ENCODE data around the gene RIC8A. TPM values are rescaled to one million over a fixed set of nuclear protein-coding genes. Genes with fewer than 3 reads are reported as not detected.

RIC8A gene
- total RNA-seq, 1 donor from 2014 or later, result 91.8 TPM

DNA sequence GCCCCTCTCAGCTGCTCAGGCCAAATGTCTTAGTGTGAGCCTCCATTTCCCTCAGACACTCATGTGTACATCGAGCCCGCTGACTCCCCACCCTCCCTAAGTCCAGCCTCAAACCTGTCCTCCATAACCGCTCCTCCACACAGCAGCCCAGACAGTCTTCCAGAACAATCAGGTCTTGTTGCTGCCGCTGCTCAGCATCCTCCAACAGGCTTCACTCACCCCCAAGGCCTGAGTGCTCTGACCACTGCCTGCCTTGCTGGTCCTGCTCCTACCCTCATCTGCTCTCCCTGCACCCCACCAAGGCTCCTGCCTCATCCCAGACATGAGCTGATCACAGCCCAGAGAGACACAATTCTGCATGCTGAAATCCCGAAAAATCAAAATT lies 46.4 kb downstream of the RIC8A start:
- H3K4me1 ChIP-seq, result no peaks in the 10 kb centered on the region
- peaks cover 45% of the 10 kb centered on the region for H3K36me3 ChIP-seq
- TF ChIP-seq, protein P1, sequence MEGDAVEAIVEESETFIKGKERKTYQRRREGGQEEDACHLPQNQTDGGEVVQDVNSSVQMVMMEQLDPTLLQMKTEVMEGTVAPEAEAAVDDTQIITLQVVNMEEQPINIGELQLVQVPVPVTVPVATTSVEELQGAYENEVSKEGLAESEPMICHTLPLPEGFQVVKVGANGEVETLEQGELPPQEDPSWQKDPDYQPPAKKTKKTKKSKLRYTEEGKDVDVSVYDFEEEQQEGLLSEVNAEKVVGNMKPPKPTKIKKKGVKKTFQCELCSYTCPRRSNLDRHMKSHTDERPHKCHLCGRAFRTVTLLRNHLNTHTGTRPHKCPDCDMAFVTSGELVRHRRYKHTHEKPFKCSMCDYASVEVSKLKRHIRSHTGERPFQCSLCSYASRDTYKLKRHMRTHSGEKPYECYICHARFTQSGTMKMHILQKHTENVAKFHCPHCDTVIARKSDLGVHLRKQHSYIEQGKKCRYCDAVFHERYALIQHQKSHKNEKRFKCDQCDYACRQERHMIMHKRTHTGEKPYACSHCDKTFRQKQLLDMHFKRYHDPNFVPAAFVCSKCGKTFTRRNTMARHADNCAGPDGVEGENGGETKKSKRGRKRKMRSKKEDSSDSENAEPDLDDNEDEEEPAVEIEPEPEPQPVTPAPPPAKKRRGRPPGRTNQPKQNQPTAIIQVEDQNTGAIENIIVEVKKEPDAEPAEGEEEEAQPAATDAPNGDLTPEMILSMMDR (IDR thresholded peaks at IDR 0.05), result no peak
- ATAC-seq (no peak), DNase-seq (no peak)
- no peaks in the 10 kb centered on the region for H3K9me3 ChIP-seq
- no peaks in the 10 kb centered on the region for H3K27me3 ChIP-seq
- no peak overlapping the region for H3K27ac ChIP-seq
- H3K4me3 ChIP-seq, result no peak overlapping the region
- intact Hi-C loops (cut with DNase I), result no loop called here

DNA sequence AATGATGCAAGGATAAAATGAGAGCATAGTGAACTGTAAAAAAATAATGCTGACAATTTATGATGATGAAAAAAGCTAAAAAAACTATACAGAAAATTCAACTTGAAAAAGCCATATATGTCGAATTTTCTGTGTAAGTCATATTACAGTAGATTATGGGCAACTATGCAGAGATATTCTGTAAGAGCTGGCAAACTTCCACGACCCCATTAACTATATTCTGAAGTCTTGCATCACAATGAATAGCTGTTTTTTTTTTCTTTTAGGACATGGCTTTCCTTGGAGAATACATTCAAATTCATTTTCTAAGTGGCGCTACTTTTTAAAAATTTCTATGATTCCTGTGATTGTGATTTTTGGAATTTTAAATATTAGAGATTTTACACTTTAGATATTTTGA lies 47.7 kb downstream of the RIC8A start:
- no peak for ATAC-seq
- Histone ChIP-seq H3K4me3 (no peak overlapping the region), H3K27ac (no peak overlapping the region), H3K27me3 (no peaks in the 10 kb centered on the region), H3K36me3 (peaks cover 34% of the 10 kb centered on the region), H3K4me1 (no peaks in the 10 kb centered on the region), H3K9me3 (no peaks in the 10 kb centered on the region)
- no peak for DNase-seq
- intact Hi-C loops (cut with DNase I), result no loop called here
- TF ChIP-seq, protein P1 (IDR thresholded peaks at IDR 0.05), result no peak

DNA sequence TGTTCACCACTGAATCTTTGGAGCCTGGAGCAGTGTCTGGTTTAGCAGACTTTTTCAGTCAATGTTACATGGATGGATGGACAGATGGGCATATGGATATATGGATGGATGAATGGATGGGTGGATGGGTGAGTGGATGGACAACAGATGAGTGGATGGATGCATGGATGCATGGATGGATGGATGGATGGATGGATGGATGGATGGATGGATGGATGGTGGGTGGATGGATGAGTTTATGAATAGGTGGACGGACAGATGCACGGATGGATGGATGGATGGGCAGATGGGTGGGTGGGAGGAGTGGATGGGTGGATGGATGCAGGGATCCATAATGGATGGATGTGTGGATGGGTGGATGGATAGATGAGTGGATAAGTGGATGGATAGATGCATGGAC lies 48.3 kb downstream of the RIC8A start:
- Histone ChIP-seq H3K4me3 (no peak overlapping the region), H3K36me3 (peaks cover 28% of the 10 kb centered on the region), H3K27ac (no peak overlapping the region), H3K4me1 (no peaks in the 10 kb centered on the region), H3K9me3 (no peaks in the 10 kb centered on the region), H3K27me3 (no peaks in the 10 kb centered on the region)
- TF ChIP-seq, protein P1 (IDR thresholded peaks at IDR 0.05), result no peak
- ATAC-seq (no peak), DNase-seq (no peak)
- intact Hi-C loops (cut with DNase I), result no loop called here

DNA sequence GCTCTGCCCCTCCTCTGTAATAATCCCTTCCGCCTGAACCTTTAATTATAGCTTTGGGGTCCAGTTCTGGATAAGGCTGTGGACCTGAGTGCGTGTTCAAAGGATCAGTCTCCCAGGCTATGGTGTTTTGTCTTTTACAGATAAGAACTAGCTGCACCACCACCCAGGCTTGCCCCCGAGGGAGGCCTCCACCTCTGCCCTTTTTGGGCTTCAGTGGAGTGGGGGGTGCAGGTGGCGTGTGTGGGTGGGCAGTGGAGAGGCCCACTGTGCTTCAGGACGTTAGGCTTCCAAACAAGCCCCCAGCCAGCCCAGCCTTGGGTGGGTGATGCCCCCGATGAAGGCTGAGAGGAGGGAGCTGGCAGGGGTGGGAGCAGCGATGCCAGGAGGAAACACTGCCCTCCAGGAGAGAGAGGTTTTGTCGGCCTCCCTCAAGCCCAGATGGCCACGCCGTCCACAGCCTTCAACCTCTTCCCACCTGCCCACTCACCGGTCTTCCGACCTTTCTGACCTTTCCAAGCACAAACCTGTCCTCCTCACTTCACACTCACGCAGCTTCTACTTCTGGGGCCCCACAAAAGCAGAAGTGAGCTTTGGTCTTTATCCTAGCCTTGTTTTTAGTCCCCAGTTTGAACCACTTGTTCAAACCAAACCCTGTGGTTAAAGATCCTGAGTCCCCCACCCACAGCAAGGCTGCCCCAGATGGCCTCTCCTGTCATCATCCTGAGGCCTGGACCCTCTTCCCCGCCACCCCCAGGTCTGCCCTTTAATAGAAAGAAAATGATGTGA lies 49.6 kb downstream of the RIC8A start:
- no peaks in the 10 kb centered on the region for H3K27me3 ChIP-seq
- no peaks in the 10 kb centered on the region for H3K4me1 ChIP-seq
- TF ChIP-seq, protein P1 (IDR thresholded peaks at IDR 0.05), result no peak
- peaks cover 14% of the 10 kb centered on the region for H3K36me3 ChIP-seq
- DNase-seq (no peak), ATAC-seq (no peak)
- no peak overlapping the region for H3K27ac ChIP-seq
- no peaks in the 10 kb centered on the region for H3K9me3 ChIP-seq
- intact Hi-C loops (cut with DNase I), result no loop called here
- H3K4me3 ChIP-seq, result no peak overlapping the region

DNA sequence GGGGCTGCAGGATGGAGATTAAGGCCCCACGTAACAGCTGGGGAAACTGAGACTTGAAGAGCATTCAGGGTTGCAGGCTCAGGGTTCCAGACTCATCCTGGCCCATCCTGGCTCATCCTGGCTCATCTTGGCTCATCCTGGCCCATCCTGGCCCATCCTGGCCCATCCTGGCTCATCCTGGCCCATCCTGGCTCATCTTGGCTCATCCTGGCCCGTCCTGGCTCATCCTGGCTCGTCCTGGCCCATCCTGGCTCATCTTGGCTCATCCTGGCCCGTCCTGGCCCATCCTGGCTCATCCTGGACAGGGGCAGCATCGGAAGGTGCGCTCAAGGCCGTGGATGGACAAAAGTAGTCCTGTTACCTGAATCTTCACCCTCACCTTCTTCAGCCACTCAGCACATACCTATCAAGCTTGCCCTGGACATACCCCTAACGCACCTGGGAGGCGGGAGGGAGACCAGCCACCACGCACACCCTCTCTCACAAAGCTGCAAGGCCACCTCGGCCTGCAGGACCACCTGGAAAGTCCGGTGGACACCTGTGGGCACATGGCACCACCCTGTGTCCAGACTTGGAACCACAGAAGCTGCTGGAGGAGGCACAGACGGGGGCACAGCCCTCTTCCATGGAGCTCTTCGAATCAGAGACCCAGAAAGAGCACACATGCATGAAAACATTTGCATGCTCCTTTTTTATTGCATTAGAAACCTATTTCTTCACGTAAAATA lies 50.4 kb downstream of the RIC8A start:
- no peak overlapping the region for H3K4me3 ChIP-seq
- DNase-seq (no peak), ATAC-seq (no peak)
- H3K9me3 ChIP-seq, result no peaks in the 10 kb centered on the region
- no peaks in the 10 kb centered on the region for H3K27me3 ChIP-seq
- intact Hi-C loops (cut with DNase I), result no loop called here
- no peaks in the 10 kb centered on the region for H3K4me1 ChIP-seq
- TF ChIP-seq, protein P1 (IDR thresholded peaks at IDR 0.05), result peak; percentile 10
- H3K27ac ChIP-seq, result no peak overlapping the region
- peaks cover 7% of the 10 kb centered on the region for H3K36me3 ChIP-seq
